Measurements from ENCODE around the gene GPR42. TPM values are rescaled to one million over a fixed set of nuclear protein-coding genes. Genes with fewer than 3 reads are reported as not detected.

GPR42 gene
- total and polyA plus RNA-seq, 10 of the 15 experiments (the other 5 are each of a cell fraction or from before 2014, with no cell fraction given) = 0.13 TPM; not detected in 9

- Histone ChIP-seq H3K4me3 (no peak overlapping the region), H3K9me3 (replicated peaks; ENCODE audit: control insufficient read depth, insufficient read depth, low read length) (no peaks in the 10 kb centered on the region; the same call in 2 of the 3 replicates), H2AFZ (ENCODE audit: control insufficient read depth, low read depth, low read length) (no peak overlapping the region), H3K27me3 (replicated peaks in 1 of 2; ENCODE audit: control insufficient read depth in 2 of 2, insufficient read depth in 2 of 2, low read length in 1 of 2) (no peaks in the 10 kb centered on the region), H3K4me1 (ENCODE audit: control insufficient read depth, insufficient read depth, low read length) (peaks cover 41% of the 10 kb centered on the region), H3K36me3 (ENCODE audit: control insufficient read depth in 2 of 2, insufficient read depth in 2 of 2, low read length in 1 of 2) (no peaks in the 10 kb centered on the region), H4K20me1 (ENCODE audit: control insufficient read depth, insufficient read depth) (no peaks in the 10 kb centered on the region), H3K4me2 (ENCODE audit: control insufficient read depth, insufficient read depth) (no peak overlapping the region), H3K79me2 (ENCODE audit: control insufficient read depth, insufficient read depth, low read length) (no peaks in the 10 kb centered on the region), H3K27ac (ENCODE audit: control insufficient read depth, insufficient read depth) (peak overlapping the region; percentile 68), H3K9ac (ENCODE audit: control insufficient read depth, insufficient read depth, low read length) (no peak overlapping the region)
- no peak for DNase-seq (ENCODE audit: low read depth, low spot score)
- no peak for FAIRE-seq
- 47% methylated on average over 2 of the region's 2 CpGs for WGBS (ENCODE audit: insufficient coverage, insufficient replicate concordance, low lambda C conversion rate, missing lambda C conversion rate)
- no peak for ATAC-seq
- POLR2A ChIA-PET = interaction anchor here (1.2 to 6.6 kb wide), 11 partner anchors 9 to 85 kb away, joined by 3 to 67 read pairs (median 11); no protein-coding TSS in a partner anchor
- SMC1A ChIA-PET (ENCODE audit: uncharacterized antibody, unreplicated experiment) = interaction anchor here (1.0 to 13.1 kb wide), 13 partner anchors 13 to 283 kb away, joined by 3 to 237 read pairs (median 11); partner anchors contain the start of genes FFAR1, FFAR2 and FFAR3
- intact Hi-C loops (cut with micrococcal nuclease; ENCODE audit: unreplicated experiment) (loop anchor here (5.0 kb wide), 1 partner anchor 40 kb away; no protein-coding TSS in a partner anchor), in situ Hi-C loops (cut with MboI) (no loop called here)
- TF ChIP-seq CREM (IDR thresholded peaks at IDR 0.05; ENCODE audit: low read depth) = no peak
- TF ChIP-seq TARDBP (IDR thresholded peaks at IDR 0.05; ENCODE audit: borderline replicate concordance) = no peak
- no peak for TF ChIP-seq PML (IDR thresholded peaks at IDR 0.05; ENCODE audit: low read length)
- TF ChIP-seq POU2F2 (IDR thresholded peaks at IDR 0.05; ENCODE audit: borderline replicate concordance, low read depth, low read length) = no peak
- no peak for TF ChIP-seq ZBTB11 (CRISPR knock-in tag; IDR thresholded peaks at IDR 0.05)
- peak; percentile 30; the same call in 1 of the 2 replicates for TF ChIP-seq RAD51 (IDR thresholded peaks at IDR 0.05)
- TF ChIP-seq PAX8 (IDR thresholded peaks at IDR 0.05) = no peak
- TF ChIP-seq USF1 (IDR thresholded peaks at IDR 0.05; ENCODE audit: borderline replicate concordance, extremely low read length, insufficient read depth, low read depth, low read length) = peak; percentile 45
- TF ChIP-seq HDGF (IDR thresholded peaks at IDR 0.05) = peak; percentile 33; the same call in 1 of the 2 replicates
- TF ChIP-seq ZNF384 (IDR thresholded peaks at IDR 0.05; ENCODE audit: borderline replicate concordance, low read depth, low read length) = no peak
- TF ChIP-seq IKZF1 (conservative IDR thresholded peaks at IDR 0.05) = no peak
- no peak for TF ChIP-seq ATF2 (IDR thresholded peaks at IDR 0.05; ENCODE audit: low read length)
- no peak for TF ChIP-seq E2F8 (IDR thresholded peaks at IDR 0.05; ENCODE audit: low read depth, partially characterized antibody)
- CTCF ChIA-PET = interaction anchor here (0.8 to 8.8 kb wide), 11 partner anchors 10 to 102 kb away, joined by 3 to 86 read pairs (median 7); no protein-coding TSS in a partner anchor
- RAD21 ChIA-PET (ENCODE audit: unreplicated experiment) = interaction anchor here (0.8 to 8.4 kb wide), 15 partner anchors 10 to 82 kb away, joined by 3 to 110 read pairs (median 19); partner anchors contain the start of genes FFAR1 and FFAR2
- no TSS peak for BruUV-seq (replicated peaks)
These were observed 46.4 kb downstream of the GPR42 start for GRCh38 chr19:35417278-35417677.

Data from GM12878 (cell line).